IMR-90 (cell line): Measurements from ENCODE around the gene PLEKHB2. TPM values are rescaled to one million over a fixed set of nuclear protein-coding genes. Genes with fewer than 3 reads are reported as not detected.

Experiments
- ATAC-seq: fragments of 200-7000 bp; cut with Tn5 transposase; 2 replicates; pipeline ENCODE4 v1.9.1; 2020; ENCODE audit warnings: low read depth, mild to moderate bottlenecking, moderate library complexity
- BruUV-seq: library from RNA; stranded (reverse); fragments of 400-500 nt; replicated peaks from 2 replicates; lab custom pipeline; 2021; lab: Mats Ljungman, UMichigan
- CTCF ChIA-PET: fragments of 300-600 bp; formaldehyde crosslinking; extraction: SDS; loops from one replicate; lab custom pipeline; 2021; ENCODE audit warnings: antibody characterized with exemption; lab: Yijun Ruan, JAX
- POLR2A ChIA-PET: fragments of 300-600 bp; sonication (Branson Sonifier 250); formaldehyde crosslinking; loops from one replicate; lab custom pipeline; 2022; ENCODE audit warnings: antibody characterized with exemption; ENCODE audit not compliant: unreplicated experiment; lab: Charles Lee
- DNase-seq: peaks from one replicate; pipeline ENCODE4 v3.0.0; 2013
- H2AFZ ChIP-seq: replicated peaks from 2 replicates; pipeline ENCODE3; 2013; ENCODE audit warnings: low read length, mild to moderate bottlenecking; ENCODE audit not compliant: poor library complexity
- H2AK5ac ChIP-seq: 2 replicates; pipeline ENCODE4 v1.6.1; 2013; ENCODE audit warnings: low read depth, low read length, inconsistent platforms
- H2AK9ac ChIP-seq: replicated peaks from 2 replicates; pipeline ENCODE3; 2013; ENCODE audit warnings: mild to moderate bottlenecking, low read depth, low read length, moderate library complexity; ENCODE audit not compliant: poor library complexity
- H2BK120ac ChIP-seq: 2 replicates; pipeline ENCODE4 v1.6.1; 2013; ENCODE audit warnings: low read depth, low read length, inconsistent platforms
- H2BK15ac ChIP-seq: 3 replicates; pipeline ENCODE4 v1.6.1; 2013; ENCODE audit warnings: low read depth, low read length, inconsistent platforms
- H2BK20ac ChIP-seq: 2 replicates; pipeline ENCODE4 v1.6.1; 2013; ENCODE audit warnings: low read depth, mild to moderate bottlenecking, inconsistent platforms, low read length, moderate library complexity
- H2BK5ac ChIP-seq: 2 replicates; pipeline ENCODE4 v1.6.1; 2013; ENCODE audit warnings: mild to moderate bottlenecking, low read depth, low read length, inconsistent platforms; ENCODE audit not compliant: poor library complexity, severe bottlenecking
- H3K14ac ChIP-seq: replicated peaks from 2 replicates; pipeline ENCODE4 v1.6.1; 2013; ENCODE audit warnings: low read depth, low read length, inconsistent platforms
- H3K18ac ChIP-seq: 2 replicates; pipeline ENCODE4 v1.6.1; 2013; ENCODE audit warnings: low read depth, low read length, control low read depth
- H3K23ac ChIP-seq: 2 replicates; pipeline ENCODE4 v1.6.1; 2013; ENCODE audit warnings: low read depth, low read length, inconsistent platforms
- H3K27ac ChIP-seq: 2 replicates; pipeline ENCODE4 v1.5.1; 2013; ENCODE audit warnings: mild to moderate bottlenecking, control low read depth, low read length; ENCODE audit not compliant: insufficient read depth
- H3K27me3 ChIP-seq: 2 replicates; pipeline ENCODE4 v1.6.1; 2013; ENCODE audit warnings: low read length; ENCODE audit not compliant: control insufficient read depth, insufficient read depth
- H3K36me3 ChIP-seq: 2 replicates; pipeline ENCODE4 v1.6.1; 2013; ENCODE audit warnings: low read length, mixed read lengths; ENCODE audit not compliant: control insufficient read depth, insufficient read depth
- H3K4ac ChIP-seq: 2 replicates; pipeline ENCODE4 v1.6.1; 2013; ENCODE audit warnings: low read depth, low read length, inconsistent platforms
- H3K4me1 ChIP-seq: 2 replicates; pipeline ENCODE4 v1.6.1; 2013; ENCODE audit warnings: low read length, mixed read lengths; ENCODE audit not compliant: control insufficient read depth, insufficient read depth
- H3K4me2 ChIP-seq: 2 replicates; pipeline ENCODE4 v1.6.1; 2013; ENCODE audit warnings: low read depth, mild to moderate bottlenecking, control low read depth, low read length, moderate library complexity
- H3K4me3 ChIP-seq: 2 replicates; pipeline ENCODE4 v1.5.1; 2013; ENCODE audit warnings: low read depth, mild to moderate bottlenecking, control low read depth, low read length, moderate library complexity; ENCODE audit not compliant: insufficient read depth
- H3K56ac ChIP-seq: 2 replicates; pipeline ENCODE4 v1.6.1; 2013; ENCODE audit warnings: low read length, inconsistent platforms; ENCODE audit not compliant: insufficient read depth; ENCODE audit errors: extremely low read depth
- H3K79me1 ChIP-seq, 2 experiments: 2 replicates each; pipeline ENCODE4 v1.6.1; 2013; ENCODE audit warnings: low read length in 2 of 2, inconsistent platforms in 1 of 2, low read depth in 1 of 2
- H3K9ac ChIP-seq: 2 replicates; pipeline ENCODE4 v1.6.1; 2013; ENCODE audit warnings: low read depth, low read length, control low read depth
- H3K9me1 ChIP-seq: 2 replicates; pipeline ENCODE4 v1.6.1; 2013; ENCODE audit warnings: low read length, inconsistent platforms; ENCODE audit not compliant: insufficient read depth
- H3K9me3 ChIP-seq: 2 replicates; pipeline ENCODE4 v1.6.1; 2013; ENCODE audit warnings: low read length; ENCODE audit not compliant: control insufficient read depth, insufficient read depth
- H4K20me1 ChIP-seq: 2 replicates; pipeline ENCODE4 v1.6.1; 2013; ENCODE audit warnings: low read length, inconsistent platforms; ENCODE audit not compliant: insufficient read depth
- H4K5ac ChIP-seq: 2 replicates; pipeline ENCODE4 v1.6.1; 2013; ENCODE audit warnings: mild to moderate bottlenecking, low read depth, low read length, control low read depth
- H4K8ac ChIP-seq, 2 experiments: 2 replicates each; pipeline ENCODE4 v1.6.1; 2013; ENCODE audit warnings: low read depth in 2 of 2, low read length in 2 of 2, control low read depth in 1 of 2, inconsistent platforms in 1 of 2
- H4K91ac ChIP-seq: 2 replicates; pipeline ENCODE4 v1.6.1; 2013; ENCODE audit warnings: low read depth, low read length, inconsistent platforms; ENCODE audit not compliant: insufficient read depth
- BHLHE40 ChIP-seq: fragments of 150-350 bp; IDR thresholded peaks from 2 replicates; pipeline ENCODE4 v1.6.1; 2016; ENCODE audit warnings: mild to moderate bottlenecking, low read depth, low read length
- CEBPB ChIP-seq: IDR thresholded peaks from 2 replicates; pipeline ENCODE4 v1.6.1; 2012; ENCODE audit warnings: low read depth, low read length, improper control_type of control experiment
- CHD1 ChIP-seq: IDR thresholded peaks from 2 replicates; pipeline ENCODE4 v1.6.1; 2012; ENCODE audit warnings: low read depth, low read length, improper control_type of control experiment
- ELK1 ChIP-seq: fragments of 150-350 bp; IDR thresholded peaks from 2 replicates; pipeline ENCODE4 v1.6.1; 2016; ENCODE audit warnings: low read depth, mild to moderate bottlenecking, low read length, moderate library complexity, borderline replicate concordance
- FOS ChIP-seq: fragments of 150-350 bp; IDR thresholded peaks from 2 replicates; pipeline ENCODE4 v1.6.1; 2016; ENCODE audit warnings: low read depth, low read length
- MAZ ChIP-seq: IDR thresholded peaks from 2 replicates; pipeline ENCODE4 v1.6.1; 2012; ENCODE audit warnings: low read depth, mild to moderate bottlenecking, low read length, improper control_type of control experiment, moderate library complexity, borderline replicate concordance
- MXI1 ChIP-seq: IDR thresholded peaks from 2 replicates; pipeline ENCODE4 v1.6.1; 2012; ENCODE audit warnings: low read depth, mild to moderate bottlenecking, low read length, moderate library complexity, borderline replicate concordance
- NFE2L2 ChIP-seq: fragments of 150-350 bp; IDR thresholded peaks from 2 replicates; pipeline ENCODE4 v1.6.1; 2016; ENCODE audit warnings: low read depth, mild to moderate bottlenecking, low read length
- POLR2A ChIP-seq: IDR thresholded peaks from 2 replicates; pipeline ENCODE4 v1.6.1; 2012; ENCODE audit warnings: mild to moderate bottlenecking, low read depth, low read length
- RAD21 ChIP-seq: IDR thresholded peaks from 2 replicates; pipeline ENCODE4 v1.6.1; 2012; ENCODE audit warnings: low read length, improper control_type of control experiment
- RCOR1 ChIP-seq: IDR thresholded peaks from 2 replicates; pipeline ENCODE4 v1.6.1; 2012; ENCODE audit warnings: mild to moderate bottlenecking, low read length, improper control_type of control experiment; ENCODE audit not compliant: insufficient replicate concordance
- RFX5 ChIP-seq: IDR thresholded peaks from 2 replicates; pipeline ENCODE4 v1.8.0; 2012; ENCODE audit warnings: low read depth, mild to moderate bottlenecking, low read length, moderate library complexity
- SMC3 ChIP-seq: fragments of 150-350 bp; IDR thresholded peaks from 2 replicates; pipeline ENCODE4 v1.6.1; 2016; ENCODE audit warnings: low read depth, mild to moderate bottlenecking, antibody characterized with exemption, low read length, moderate library complexity
- USF2 ChIP-seq: fragments of 150-350 bp; IDR thresholded peaks from 2 replicates; pipeline ENCODE4 v1.6.1; 2017; ENCODE audit warnings: mild to moderate bottlenecking, antibody characterized with exemption, low read length, low read depth
- WGBS, 2 experiments: methylation state at CpG; one replicate each; pipeline versions ENCODE4 v1.1.5 to v1.1.7; 2013; ENCODE audit warnings: missing lambda C conversion rate in 2 of 2; ENCODE audit not compliant: insufficient read length in 1 of 2; ENCODE audit errors: extremely low coverage in 2 of 2; 5-methylcytosine and 5-hydroxymethylcytosine counted together
- dilution Hi-C: fragments of 300-500 bp; cut with HindIII; formaldehyde crosslinking; loops from one replicate; pipeline ENCODE4 v1.14.3; 2018; ENCODE audit warnings: low sequenced_read_pairs; ENCODE audit not compliant: unreplicated experiment
- in situ Hi-C: fragments of 300-500 bp; cut with MboI; formaldehyde crosslinking; loops from 3 replicates; pipeline ENCODE4 v1.14.3; 2019; ENCODE audit warnings: low sequenced_read_pairs, inconsistent platforms, mixed read lengths
- intact Hi-C: fragments of 100-400 bp; cut with micrococcal nuclease; formaldehyde crosslinking; loops from 2 replicates; pipeline ENCODE4 v1.10.0; 2022
- polyA plus RNA-seq, 3 experiments: library from polyadenylated mRNA; depleted of rRNA; stranded (reverse); fragments of >200 nt; gene quantifications; 2 replicates each; pipeline ENCODE4 v1.2.3, GENCODE V29; 2012; ENCODE audit warnings: low replicate concordance in 1 of 3
- total RNA-seq: library from RNA; depleted of rRNA; stranded (reverse); fragments of >200 nt; gene quantifications from 2 replicates; pipeline ENCODE4 v1.2.3, GENCODE V29; 2012

PLEKHB2 gene
- total and polyA plus RNA-seq, 2 of the 4 experiments (the other 2 are of a cell fraction): 62.9 to 82.1 TPM

GRCh38 chr2:131093006-131093695, 12.0 kb upstream of the PLEKHB2 start, which contains the start of gene FAM168B:
TSS of gene FAM168B (minus strand) at chr2:131093460. CDS start at chr2:131082646, 10,814 bp downstream.
- Histone ChIP-seq H3K23ac (peak within 1 kb of the TSS; percentile 21; the same call in 1 of the 2 replicates), H3K9me1 (no peaks in the 10 kb centered on the region; the same call in 1 of the 2 replicates), H3K4ac (peak within 1 kb of the TSS; percentile 38), H3K4me2 (peak within 1 kb of the TSS; percentile 98), H3K36me3 (peaks cover 5% of the 10 kb centered on the region), H3K27me3 (no peaks in the 10 kb centered on the region), H3K18ac (peak within 1 kb of the TSS; percentile 31; the same call in 1 of the 2 replicates), H3K4me1 (no peaks in the 10 kb centered on the region), H2BK15ac (no peak within 1 kb of the TSS), H3K27ac (peak within 1 kb of the TSS; percentile 96), H3K9ac (peak within 1 kb of the TSS; percentile 99), H2BK20ac (no peak within 1 kb of the TSS), H4K20me1 (peaks cover 30% of the 10 kb centered on the region), H3K9me3 (no peaks in the 10 kb centered on the region), H3K4me3 (peak within 1 kb of the TSS; percentile 89), H4K91ac (peak within 1 kb of the TSS; percentile 86), H2AK9ac (peak within 1 kb of the TSS; percentile 31), H2AK5ac (no peak within 1 kb of the TSS), H4K5ac (peak within 1 kb of the TSS; percentile 76), H4K8ac (peak within 1 kb of the TSS; percentile 89 to 99), H2AFZ (peak within 1 kb of the TSS; percentile 91), H3K14ac (peak within 1 kb of the TSS; percentile 58), H2BK5ac (peak within 1 kb of the TSS; percentile 90), H2BK120ac (peak within 1 kb of the TSS; percentile 23; the same call in 1 of the 2 replicates), H3K79me1 (peaks cover 5% of the 10 kb centered on the region in 2 experiments; a peak in 3 of 4 replicates), H3K56ac (peak within 1 kb of the TSS; percentile 82)
- TF ChIP-seq CHD1 (peak; percentile 4; the same call in 1 of the 2 replicates), RAD21 (no peak), RFX5 (no peak), RCOR1 (no peak), SMC3 (no peak), FOS (no peak), ELK1 (no peak), MAZ (peak; percentile 12; the same call in 1 of the 2 replicates), USF2 (peak; percentile 97), POLR2A (peak; percentile 93), CEBPB (no peak), BHLHE40 (peak; percentile 99), NFE2L2 (no peak), MXI1 (0 out of 2 replicates have a peak, but pooled peaks have one; percentile 49)
- ATAC-seq (peak; percentile 91), DNase-seq (peak; percentile 88)
- WGBS, 2 experiments: 1% methylated on average over 29 of the region's 107 CpGs; no CpG with 5 or more reads in 1 of the 2 experiments
- in situ Hi-C loops: no loop called here
- ChIA-PET CTCF (interaction anchor here (0.5 to 0.8 kb wide), 2 partner anchors 12 to 16 kb away, joined by 3 read pairs; no protein-coding TSS in a partner anchor), POLR2A (interaction anchor here (1.2 kb wide), 1 partner anchor 18 kb away, joined by 6 read pairs; no protein-coding TSS in a partner anchor)
- no TSS peak for BruUV-seq
- intact Hi-C loops: loop anchor here (5.0 to 10.0 kb wide), 2 partner anchors 36 to 298 kb away; no protein-coding TSS in a partner anchor
- dilution Hi-C loops: no loop called here
